Esophagus muscularis mucosa (tissue), 4 donors: ENCODE results near the gene MEOX2. TPM values are rescaled to one million over a fixed set of nuclear protein-coding genes. Genes with fewer than 3 reads are reported as not detected.

ENCODE experiments used
- DNase-seq: peaks from one replicate; pipeline ENCODE4 v3.0.0-alpha.2; 2017; ENCODE audit errors: extremely low spot score
- H3K27ac ChIP-seq, 4 donors: fragments of 200-600 bp; sonication (generic); replicated peaks in 1 of 4; 1 replicate in 3 of 4; 2 replicates in 1 of 4; pipeline ENCODE4 v1.5.1; 2016 to 2019; ENCODE audit warnings: mild to moderate bottlenecking in 1 of 4
- H3K27me3 ChIP-seq, 4 donors: fragments of 200-600 bp; sonication (generic); one replicate each; pipeline versions ENCODE4 v1.5.1 to v1.6.0; 2016 to 2019
- H3K36me3 ChIP-seq, 4 donors: fragments of 200-600 bp; sonication (generic); one replicate each; pipeline ENCODE4 v1.5.1; 2016 to 2019
- H3K4me1 ChIP-seq, 4 donors: fragments of 200-600 bp; sonication (generic); one replicate each; pipeline ENCODE4 v1.5.1; 2016 to 2019
- H3K4me3 ChIP-seq, 4 donors: fragments of 200-600 bp; sonication (generic); 1 replicate in 2 of 4; 2 replicates in 2 of 4; pipeline ENCODE4 v1.5.1; 2016 to 2019; ENCODE audit warnings: mild to moderate bottlenecking in 4 of 4, moderate library complexity in 1 of 4
- H3K9me3 ChIP-seq, 4 donors: fragments of 200-600 bp; sonication (generic); 1 replicate in 3 of 4; 2 replicates in 1 of 4; pipeline ENCODE4 v1.5.1; 2016 to 2019
- CTCF ChIP-seq, 3 experiments: fragments of 200-600 bp in 2 of 3; fragments of 450-650 bp in 1 of 3; sonication (generic) in 2 of 3; IDR thresholded peaks; one replicate each; pipeline ENCODE4 v1.5.1; 2017 to 2019; ENCODE audit warnings: antibody characterized with exemption in 3 of 3, mild to moderate bottlenecking in 2 of 3, moderate library complexity in 1 of 3
- EP300 ChIP-seq: sonication (generic); formaldehyde crosslinking; IDR thresholded peaks from one replicate; pipeline ENCODE4 v1.6.1; 2017; ENCODE audit warnings: antibody characterized with exemption
- POLR2A ChIP-seq: fragments of 450-650 bp; IDR thresholded peaks from one replicate; pipeline ENCODE4 v1.6.1; 2017; ENCODE audit warnings: antibody characterized with exemption, moderate library complexity, mild to moderate bottlenecking, low read depth
- POLR2AphosphoS5 ChIP-seq, 2 donors: sonication (generic); formaldehyde crosslinking; IDR thresholded peaks; one replicate each; pipeline ENCODE4 v1.6.1; 2017; ENCODE audit warnings: antibody characterized with exemption in 2 of 2
- WGBS: methylation state at CpG from one replicate; pipeline ENCODE4 v1.1.5; 2018; 5-methylcytosine and 5-hydroxymethylcytosine counted together
- intact Hi-C: fragments of 100-400 bp; cut with DNase I; formaldehyde crosslinking; loops from one replicate; pipeline ENCODE4 v1.15.1; 2023
- total RNA-seq, 4 donors: library from RNA; depleted of rRNA; stranded (reverse); fragments of >200 nt; gene quantifications; one replicate each; pipeline versions ENCODE4 v1.1.0 to v1.2.1, GENCODE V29; 2016

Gene MEOX2
- total RNA-seq, 4 donors from 2014 or later, result 3.6 to 32.3 (median 13.0) TPM

- no peaks in the 10 kb centered on the region for H3K9me3 ChIP-seq
- intact Hi-C loops, result loop anchor here (10.0 kb wide), 2 partner anchors 128 to 378 kb away; no protein-coding TSS in a partner anchor
- peaks cover 7 to 31% (median 21%) of the 10 kb centered on the region in 4 donors for H3K4me1 ChIP-seq
- no peak for TF ChIP-seq CTCF (IDR thresholded peaks at IDR 0.05)
- TF ChIP-seq EP300, result no peak
- TF ChIP-seq POLR2A, result no peak
- TF ChIP-seq POLR2AphosphoS5 (IDR thresholded peaks at IDR 0.05), result no peak
- H3K4me3 ChIP-seq, result peak overlapping the region; percentile 16 to 73 (median 68)
- peak overlapping the region in 3 of 4 donors; percentile 6 to 88 (median 79) for H3K27ac ChIP-seq
- no peak for DNase-seq
- H3K36me3 ChIP-seq, result no peaks in the 10 kb centered on the region
- WGBS, result 54% methylated on average over 5 of the region's 5 CpGs
- peaks cover 0 to 39% (median 13%) of the 10 kb centered on the region in 4 donors for H3K27me3 ChIP-seq
Observed at GRCh38 chr7:15682751-15683245, 3.7 kb downstream of the MEOX2 start.

- intact Hi-C loops, result loop anchor here (10.0 kb wide), 2 partner anchors 127 to 377 kb away; no protein-coding TSS in a partner anchor
- Histone ChIP-seq H3K27me3 (peaks cover 0 to 32% (median 12%) of the 10 kb centered on the region in 4 donors), H3K36me3 (no peaks in the 10 kb centered on the region), H3K9me3 (no peaks in the 10 kb centered on the region), H3K4me3 (peak overlapping the region; percentile 16 to 73 (median 68)), H3K4me1 (peaks cover 7 to 24% (median 20%) of the 10 kb centered on the region in 4 donors), H3K27ac (peak overlapping the region in 2 of 4 donors; percentile 79 to 88)
- TF ChIP-seq CTCF (IDR thresholded peaks at IDR 0.05) (no peak), POLR2AphosphoS5 (IDR thresholded peaks at IDR 0.05) (no peak), POLR2A (no peak), EP300 (no peak)
- DNase-seq, result no peak
Observed at GRCh38 chr7:15682111-15682510, 4.4 kb downstream of the MEOX2 start.

GRCh38 chr7:15681631-15682030 lies 4.9 kb downstream of the MEOX2 start:
- intact Hi-C loops, result loop anchor here (10.0 kb wide), 2 partner anchors 127 to 377 kb away; no protein-coding TSS in a partner anchor
- peak overlapping the region in 3 of 4 donors; percentile 66 to 73 (median 70) for H3K4me3 ChIP-seq
- H3K27me3 ChIP-seq, result peaks cover 0 to 27% (median 9%) of the 10 kb centered on the region in 4 donors
- no peaks in the 10 kb centered on the region for H3K9me3 ChIP-seq
- peaks cover 7 to 19% (median 16%) of the 10 kb centered on the region in 4 donors for H3K4me1 ChIP-seq
- no peak for DNase-seq
- peak overlapping the region in 3 of 4 donors; percentile 2 to 88 (median 5) for H3K27ac ChIP-seq
- no peaks in the 10 kb centered on the region for H3K36me3 ChIP-seq
- no peak for TF ChIP-seq CTCF (IDR thresholded peaks at IDR 0.05)
- no peak for TF ChIP-seq POLR2A
- TF ChIP-seq EP300, result no peak
- 63% methylated on average over 2 of the region's 2 CpGs for WGBS

GRCh38 chr7:15681186-15681585 lies 5.3 kb downstream of the MEOX2 start:
- Histone ChIP-seq H3K36me3 (no peaks in the 10 kb centered on the region), H3K4me3 (peak overlapping the region in 3 of 4 donors; percentile 66 to 73 (median 70)), H3K9me3 (no peaks in the 10 kb centered on the region), H3K27me3 (peaks cover 0 to 23% (median 7%) of the 10 kb centered on the region in 4 donors), H3K27ac (peak overlapping the region in 3 of 4 donors; percentile 2 to 88 (median 5)), H3K4me1 (peaks cover 7 to 15% (median 11%) of the 10 kb centered on the region in 4 donors)
- TF ChIP-seq EP300 (no peak), POLR2AphosphoS5 (IDR thresholded peaks at IDR 0.05) (no peak), POLR2A (no peak), CTCF (IDR thresholded peaks at IDR 0.05) (no peak)
- DNase-seq, result no peak
- WGBS, result 87% methylated on average over 1 of the region's 1 CpG
- intact Hi-C loops, result loop anchor here (10.0 kb wide), 2 partner anchors 126 to 376 kb away; no protein-coding TSS in a partner anchor
